Measurements from ENCODE around the gene ZG16B.

- TF ChIP-seq CTCF (IDR thresholded peaks at IDR 0.05) (no peak), POLR2A (IDR thresholded peaks at IDR 0.05) (no peak)
Measured at GRCh38 chr16:2819939-2820835, 9.9 kb upstream of the ZG16B start.

Measured in right lobe of liver (tissue), 4 donors.